GM18526 (cell line): ENCODE data around the gene ACTRT2.

ENCODE experiments used
- POLR2A ChIP-seq: IDR thresholded peaks from 3 replicates; pipeline ENCODE4 v1.6.1; 2011; ENCODE audit not compliant: insufficient read length; ENCODE audit errors: extremely low read depth

Gene ACTRT2

GRCh38 chr1:2980849-2981248 is 40.4 kb upstream of the ACTRT2 start:
- TF ChIP-seq POLR2A, result no peak

DNA sequence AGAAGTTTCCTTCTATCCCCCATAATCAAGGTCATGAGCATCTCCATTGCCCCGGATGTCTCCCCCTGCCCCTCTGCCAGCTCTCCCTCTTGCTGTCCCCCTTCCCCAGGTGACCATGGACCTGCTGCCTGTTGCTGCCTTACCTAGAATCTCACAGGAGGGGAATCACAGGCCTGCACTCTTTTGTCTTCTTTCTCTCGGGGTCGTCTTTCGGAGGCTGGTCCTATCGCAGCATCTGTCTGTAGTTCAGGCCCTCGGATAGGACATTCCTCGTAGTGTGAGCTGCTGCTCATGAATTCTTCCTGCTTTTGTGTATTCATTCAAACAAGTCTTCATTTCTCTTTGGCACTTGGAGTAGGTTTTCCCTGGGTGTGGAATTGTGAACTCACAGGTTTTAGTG is 39.9 kb upstream of the ACTRT2 start:
- no peak for TF ChIP-seq POLR2A

GRCh38 chr1:2981981-2982614 is 39.2 kb upstream of the ACTRT2 start:
- no peak for TF ChIP-seq POLR2A

DNA sequence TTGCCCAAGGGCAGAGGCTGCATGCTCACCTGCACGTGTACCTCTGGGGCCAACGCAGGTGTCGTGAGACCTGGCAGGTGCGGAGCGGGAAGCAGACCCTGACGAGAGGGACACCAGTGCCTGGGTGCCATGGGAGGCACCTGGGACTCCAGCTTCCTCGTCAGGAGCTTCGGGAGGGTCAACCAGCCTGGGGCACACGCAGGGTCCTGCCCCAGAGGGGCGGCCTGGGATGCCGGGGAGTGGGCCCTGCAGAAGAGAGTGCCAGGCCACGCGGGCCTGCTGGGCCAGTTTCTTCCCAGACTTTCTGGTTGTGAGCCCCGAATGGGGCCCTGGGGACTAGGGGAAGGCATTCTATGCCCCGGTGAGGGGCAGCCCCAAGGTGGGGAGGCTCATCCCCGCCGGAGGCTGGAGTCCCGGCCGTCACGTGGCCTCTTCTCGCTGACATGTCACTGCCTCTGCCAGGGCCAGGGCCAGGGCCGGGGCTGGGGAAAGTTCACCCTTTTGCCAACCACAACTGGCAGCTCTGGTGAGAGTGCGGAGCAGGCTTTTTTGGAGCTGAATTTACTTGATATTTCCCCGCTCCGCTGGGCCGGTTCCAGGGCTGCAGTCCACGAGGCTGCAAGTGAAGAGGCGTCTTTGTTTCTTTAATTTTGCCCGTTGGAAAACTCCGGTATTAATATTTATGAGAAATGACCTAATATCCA is 38.5 kb upstream of the ACTRT2 start:
- no peak for TF ChIP-seq POLR2A

GRCh38 chr1:2983319-2983705 is 38.0 kb upstream of the ACTRT2 start:
- TF ChIP-seq POLR2A, result no peak

- TF ChIP-seq POLR2A, result no peak
Observed at GRCh38 chr1:2983706-2984398, 37.4 kb upstream of the ACTRT2 start.

DNA sequence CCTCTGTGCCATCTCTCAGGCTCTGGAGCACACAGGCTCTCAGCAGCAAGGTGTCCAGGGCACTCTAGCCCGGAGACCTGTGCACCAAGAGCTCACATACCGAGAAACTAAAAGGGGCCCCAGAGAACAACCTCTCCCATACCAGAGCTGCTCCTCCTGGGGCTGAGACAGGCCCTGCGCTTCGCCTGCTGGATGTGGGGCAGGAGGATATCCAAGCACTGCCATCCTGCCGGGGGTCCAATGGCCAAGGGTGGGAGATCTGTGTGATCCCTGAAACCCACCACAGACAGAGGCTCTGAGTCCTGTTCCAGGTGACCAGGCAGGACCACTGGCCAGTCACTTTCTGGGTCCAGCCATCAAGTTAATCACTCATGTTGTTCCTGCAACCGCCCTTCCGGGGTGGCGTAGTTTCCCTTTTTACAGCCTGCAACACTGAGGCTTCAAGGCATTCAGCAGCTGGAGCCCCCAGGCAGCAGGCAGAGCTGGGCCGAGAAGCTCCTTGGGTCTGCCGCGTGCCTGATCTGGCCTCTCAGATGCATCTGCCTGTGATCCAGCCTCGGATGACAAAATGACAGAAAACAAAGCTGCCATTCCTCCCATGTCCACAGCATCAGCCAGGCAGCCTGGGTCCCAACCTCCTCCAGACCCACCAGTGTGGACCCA is 36.7 kb upstream of the ACTRT2 start:
- no peak for TF ChIP-seq POLR2A

- TF ChIP-seq POLR2A, result no peak
Observed at GRCh38 chr1:2985067-2985561, 36.2 kb upstream of the ACTRT2 start.

- no peak for TF ChIP-seq POLR2A
Observed at GRCh38 chr1:2985694-2986548, 35.3 kb upstream of the ACTRT2 start.

DNA sequence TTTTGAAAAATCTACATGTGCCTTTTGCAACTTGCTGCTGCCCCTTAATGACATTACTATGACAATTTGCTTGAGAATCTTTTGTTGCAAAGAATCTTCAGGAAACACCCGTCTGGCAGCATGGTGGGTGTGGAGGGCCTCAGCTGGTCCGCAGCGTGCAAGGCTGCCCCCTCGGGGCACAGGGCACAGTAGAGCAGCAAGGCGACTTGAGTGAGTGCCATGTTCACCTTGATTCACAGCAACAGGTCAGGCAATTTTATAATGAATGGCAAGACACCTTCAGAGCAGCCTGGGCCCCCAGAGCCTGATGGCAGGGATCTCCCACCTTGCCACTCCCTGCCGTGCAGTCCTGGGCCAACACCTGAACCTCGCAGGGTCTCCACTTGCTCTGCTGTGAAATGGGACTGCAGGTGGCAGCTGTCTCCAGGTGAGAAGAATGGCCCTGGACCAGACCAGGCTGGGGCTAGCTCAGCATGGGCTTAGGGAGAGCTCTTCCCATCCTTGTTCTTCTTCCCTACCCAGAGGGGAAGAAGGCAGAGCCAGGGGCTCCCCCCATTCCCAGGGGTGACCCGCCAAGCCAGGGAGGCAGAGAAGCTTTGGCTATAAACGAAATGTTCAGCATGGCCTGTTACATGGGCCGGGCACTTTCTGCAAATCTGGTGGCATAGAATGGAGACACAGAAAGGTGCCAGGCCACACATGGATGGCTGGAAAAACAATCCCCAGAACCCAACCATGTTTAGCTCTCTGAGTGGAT is 34.5 kb upstream of the ACTRT2 start:
- TF ChIP-seq POLR2A, result no peak

GRCh38 chr1:2987773-2988172 is 33.5 kb upstream of the ACTRT2 start:
- no peak for TF ChIP-seq POLR2A

- TF ChIP-seq POLR2A, result no peak
Observed at GRCh38 chr1:2988256-2988655, 33.0 kb upstream of the ACTRT2 start.

DNA sequence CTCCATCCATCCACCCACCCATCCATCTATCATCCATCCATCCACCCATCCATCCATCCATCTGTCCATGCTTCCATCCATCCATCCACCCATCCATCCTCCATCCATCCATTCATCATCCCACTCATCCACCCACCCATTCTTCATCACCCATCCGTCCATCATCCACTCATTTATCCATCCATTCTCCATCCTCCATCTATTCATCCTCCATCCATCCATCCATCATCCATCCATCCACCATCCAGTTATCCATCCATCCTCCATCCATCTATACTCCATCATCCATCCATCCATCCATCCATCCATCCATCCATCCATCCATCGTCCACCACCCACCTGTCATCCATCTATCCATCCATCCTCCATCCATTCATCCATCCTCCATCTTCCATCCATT is 32.1 kb upstream of the ACTRT2 start:
- TF ChIP-seq POLR2A, result no peak

- TF ChIP-seq POLR2A, result no peak
Observed at GRCh38 chr1:2989976-2990375, 31.3 kb upstream of the ACTRT2 start.
